ENCODE results near the gene SDK1.

- TF ChIP-seq CTCF (IDR thresholded peaks at IDR 0.05 in 4 of 5, conservative IDR thresholded peaks at IDR 0.05 in 1 of 5) (no peak), POLR2A (IDR thresholded peaks at IDR 0.05) (no peak)
These were observed 237.0 kb downstream of the SDK1 start for GRCh38 chr7:3538041-3538440.
